GM19468 (cell line): ENCODE results near the gene TRPC1.

Source experiments
- ATAC-seq: cut with Tn5 transposase; IDR thresholded peaks from one replicate; pipeline ENCODE4 v1.9.1; 2021; ENCODE audit warnings: mild to moderate bottlenecking, moderate library complexity, moderate number of reproducible peaks; ENCODE audit not compliant: unreplicated experiment; ENCODE audit errors: extremely low read depth

Gene TRPC1

DNA sequence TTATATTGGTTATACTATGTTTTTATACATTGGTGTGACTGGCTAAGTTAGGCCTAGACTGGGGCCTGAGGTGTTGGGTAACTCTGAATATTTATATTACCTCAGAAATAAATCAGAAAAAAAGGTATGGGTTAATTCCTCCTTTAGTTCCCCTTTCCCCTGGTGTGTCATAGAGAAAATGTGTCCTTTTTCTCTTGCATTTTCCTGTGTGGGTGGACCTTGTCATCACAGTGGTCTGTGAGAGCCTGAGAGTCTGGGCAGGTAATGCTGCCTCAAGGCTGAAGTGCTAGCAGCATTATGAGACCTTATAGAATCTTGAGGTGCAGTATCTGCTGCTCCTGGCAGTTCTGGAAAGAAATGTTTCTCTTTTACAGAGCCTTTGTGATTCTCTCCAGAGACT lies 95.3 kb downstream of the TRPC1 start:
- ATAC-seq, result no peak

- ATAC-seq, result peak; percentile 92
Measured at GRCh38 chr3:142828703-142829305, 105.0 kb downstream of the TRPC1 start.

GRCh38 chr3:142837526-142837925 lies 113.7 kb downstream of the TRPC1 start:
- no peak for ATAC-seq

DNA sequence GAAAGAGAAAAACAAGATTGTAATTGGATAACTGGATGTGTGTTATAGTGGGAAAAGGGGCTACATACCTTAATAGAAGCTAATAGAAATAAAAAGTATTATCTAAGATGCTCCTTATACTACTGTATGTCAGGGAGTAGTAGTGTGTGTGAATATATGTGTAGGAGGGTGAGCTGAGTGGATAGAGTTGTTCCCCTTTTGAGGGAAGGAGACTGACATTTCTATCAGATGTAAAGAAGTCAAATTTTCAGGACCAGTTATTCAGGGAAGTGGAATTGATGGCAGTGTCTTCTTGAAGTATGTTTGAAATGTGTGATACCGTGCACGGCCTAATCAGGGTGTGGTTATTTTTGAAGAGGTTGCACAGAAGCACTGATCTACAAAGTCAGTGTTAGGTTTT lies 116.0 kb downstream of the TRPC1 start:
- ATAC-seq, result no peak

- ATAC-seq, result peak; percentile 63
Measured at GRCh38 chr3:142844339-142844977, 120.6 kb downstream of the TRPC1 start.

- no peak for ATAC-seq
Measured at GRCh38 chr3:142846779-142847577, 123.1 kb downstream of the TRPC1 start.

DNA sequence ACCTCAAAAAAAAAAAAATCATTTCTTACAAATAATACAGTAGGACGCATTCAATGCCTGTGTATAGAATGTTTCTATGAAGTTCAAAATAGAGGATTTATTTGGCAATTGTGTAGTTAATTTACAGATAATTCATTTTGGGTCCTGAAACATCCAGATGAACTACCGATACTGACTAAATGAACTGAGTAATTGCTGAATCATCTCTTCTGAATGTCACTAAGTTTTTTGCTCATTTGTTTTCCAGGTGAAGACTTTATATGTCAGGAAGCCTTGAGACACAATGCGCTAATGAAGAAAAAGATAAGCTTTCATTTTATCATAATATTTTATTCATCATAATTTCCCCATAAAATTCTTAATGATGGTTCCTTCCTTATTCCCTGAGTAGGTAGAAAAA lies 125.3 kb downstream of the TRPC1 start:
- ATAC-seq, result no peak

DNA sequence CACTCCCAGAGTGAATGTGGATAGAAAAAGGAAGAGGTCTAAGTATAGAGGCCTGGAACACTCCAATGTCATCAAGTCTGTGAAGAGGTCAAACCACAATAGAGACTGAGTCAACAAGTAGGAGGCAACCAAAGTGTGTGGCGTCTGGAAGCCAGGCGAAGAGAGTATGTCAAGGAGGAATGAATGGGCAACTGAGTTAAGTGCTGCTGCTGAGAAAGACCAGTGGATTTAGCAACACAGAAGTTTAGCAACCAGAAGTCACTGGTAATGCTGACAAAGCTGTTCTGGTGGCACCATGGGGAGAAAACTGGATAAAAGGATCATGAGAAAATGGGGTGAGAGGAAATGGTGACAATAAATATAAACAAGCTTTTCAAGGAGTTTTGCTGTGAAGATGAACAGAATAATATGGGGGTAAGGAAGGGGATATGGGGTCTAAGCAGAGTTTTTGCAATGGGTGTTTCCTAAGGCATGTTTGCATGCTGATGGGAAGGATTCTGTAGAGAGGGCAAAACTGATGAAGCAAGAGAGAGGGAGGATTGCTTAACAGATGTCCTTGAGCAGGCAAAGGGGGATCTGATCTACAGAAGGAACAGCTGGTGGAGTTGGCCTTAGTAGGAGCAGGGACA lies 126.7 kb downstream of the TRPC1 start:
- ATAC-seq, result no peak

GRCh38 chr3:142852009-142852408 lies 128.2 kb downstream of the TRPC1 start:
- ATAC-seq, result no peak

DNA sequence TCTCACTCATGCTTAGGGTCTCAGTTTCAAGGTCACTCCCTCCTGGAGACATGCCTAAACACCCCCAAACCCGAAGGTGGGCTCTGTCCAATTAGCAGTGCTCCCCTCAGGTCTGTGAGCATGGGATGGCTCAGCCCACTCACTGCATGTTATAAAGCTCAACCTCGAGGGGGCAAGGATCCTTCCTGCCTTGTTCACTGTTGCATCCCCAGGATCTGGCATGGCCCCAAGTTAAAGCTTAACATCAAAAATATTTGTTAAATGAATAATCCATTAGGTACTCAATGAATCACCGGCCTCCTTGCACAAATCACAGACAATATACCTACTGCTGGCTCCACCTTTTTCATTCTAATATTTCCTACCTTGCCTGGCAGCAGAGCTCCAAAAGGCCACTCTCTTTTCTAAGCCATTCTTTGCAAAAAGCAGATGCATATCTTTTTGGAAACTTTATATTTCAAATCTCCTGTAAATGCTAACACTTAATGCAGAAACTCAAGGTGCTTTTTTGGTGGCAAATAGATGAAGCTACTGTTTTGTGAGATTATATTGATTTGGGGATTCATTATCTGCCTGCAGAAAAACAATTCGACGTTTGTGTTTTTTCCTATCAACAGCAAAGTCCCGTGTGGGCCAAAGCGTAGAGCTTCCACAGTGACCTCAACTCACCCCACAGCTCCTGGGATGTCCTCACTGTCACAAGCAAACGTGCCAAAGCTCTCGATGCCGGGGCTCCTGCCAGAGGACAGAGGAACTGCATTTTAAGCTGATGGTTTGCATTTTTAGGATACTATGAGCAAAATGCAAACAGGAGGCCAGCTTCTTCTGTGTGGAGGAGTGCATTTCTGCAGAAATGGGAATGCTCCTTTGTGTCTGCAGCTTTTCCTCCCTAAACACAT lies 129.7 kb downstream of the TRPC1 start:
- ATAC-seq, result no peak

DNA sequence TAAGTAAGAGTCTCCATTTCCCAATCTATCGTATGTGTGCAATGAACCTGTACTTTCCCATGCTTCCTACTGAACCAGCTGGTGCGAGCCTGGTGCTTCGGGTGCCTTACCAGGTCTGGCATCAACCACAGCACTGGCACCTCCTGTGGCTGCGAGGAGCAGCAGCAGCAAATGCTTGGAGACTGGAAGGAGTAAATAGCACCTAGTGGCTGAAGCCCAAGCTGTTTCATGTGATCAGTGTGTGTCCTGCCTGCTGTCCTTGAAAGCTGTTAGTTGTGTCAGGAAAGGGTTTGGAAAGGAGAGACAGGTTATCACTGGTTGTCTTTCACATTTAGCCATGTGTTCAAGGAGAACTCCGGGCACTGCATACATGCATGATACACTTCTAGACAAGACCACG lies 133.2 kb downstream of the TRPC1 start:
- no peak for ATAC-seq
